Esophagus muscularis mucosa (tissue), 4 donors: Measurements from ENCODE around the gene RNGTT. TPM values are rescaled to one million over a fixed set of nuclear protein-coding genes. Genes with fewer than 3 reads are reported as not detected.

Experiments
- DNase-seq: peaks from one replicate; pipeline ENCODE4 v3.0.0-alpha.2; 2017; ENCODE audit errors: extremely low spot score
- H3K27ac ChIP-seq, 4 donors: fragments of 200-600 bp; sonication (generic); replicated peaks in 1 of 4; 1 replicate in 3 of 4; 2 replicates in 1 of 4; pipeline ENCODE4 v1.5.1; 2016 to 2019; ENCODE audit warnings: mild to moderate bottlenecking in 1 of 4
- H3K27me3 ChIP-seq, 4 donors: fragments of 200-600 bp; sonication (generic); one replicate each; pipeline versions ENCODE4 v1.5.1 to v1.6.0; 2016 to 2019
- H3K36me3 ChIP-seq, 4 donors: fragments of 200-600 bp; sonication (generic); one replicate each; pipeline ENCODE4 v1.5.1; 2016 to 2019
- H3K4me1 ChIP-seq, 4 donors: fragments of 200-600 bp; sonication (generic); one replicate each; pipeline ENCODE4 v1.5.1; 2016 to 2019
- H3K4me3 ChIP-seq, 4 donors: fragments of 200-600 bp; sonication (generic); 1 replicate in 2 of 4; 2 replicates in 2 of 4; pipeline ENCODE4 v1.5.1; 2016 to 2019; ENCODE audit warnings: mild to moderate bottlenecking in 4 of 4, moderate library complexity in 1 of 4
- H3K9me3 ChIP-seq, 4 donors: fragments of 200-600 bp; sonication (generic); 1 replicate in 3 of 4; 2 replicates in 1 of 4; pipeline ENCODE4 v1.5.1; 2016 to 2019
- EP300 ChIP-seq: sonication (generic); formaldehyde crosslinking; IDR thresholded peaks from one replicate; pipeline ENCODE4 v1.6.1; 2017; ENCODE audit warnings: antibody characterized with exemption
- POLR2A ChIP-seq: fragments of 450-650 bp; IDR thresholded peaks from one replicate; pipeline ENCODE4 v1.6.1; 2017; ENCODE audit warnings: antibody characterized with exemption, moderate library complexity, mild to moderate bottlenecking, low read depth
- POLR2AphosphoS5 ChIP-seq, 2 donors: sonication (generic); formaldehyde crosslinking; IDR thresholded peaks; one replicate each; pipeline ENCODE4 v1.6.1; 2017; ENCODE audit warnings: antibody characterized with exemption in 2 of 2
- WGBS: methylation state at CpG from one replicate; pipeline ENCODE4 v1.1.5; 2018; 5-methylcytosine and 5-hydroxymethylcytosine counted together
- intact Hi-C: fragments of 100-400 bp; cut with DNase I; formaldehyde crosslinking; loops from one replicate; pipeline ENCODE4 v1.15.1; 2023
- total RNA-seq, 4 donors: library from RNA; depleted of rRNA; stranded (reverse); fragments of >200 nt; gene quantifications; one replicate each; pipeline versions ENCODE4 v1.1.0 to v1.2.1, GENCODE V29; 2016
- TF ChIP-seq, protein P1 (sequence below), 3 experiments: fragments of 200-600 bp in 2 of 3; fragments of 450-650 bp in 1 of 3; sonication (generic) in 2 of 3; IDR thresholded peaks; one replicate each; pipeline ENCODE4 v1.5.1; 2017 to 2019; ENCODE audit warnings: antibody characterized with exemption in 3 of 3, mild to moderate bottlenecking in 2 of 3, moderate library complexity in 1 of 3

RNGTT gene
- total RNA-seq, 4 donors from 2014 or later: 10.7 to 13.9 (median 12.0) TPM

DNA sequence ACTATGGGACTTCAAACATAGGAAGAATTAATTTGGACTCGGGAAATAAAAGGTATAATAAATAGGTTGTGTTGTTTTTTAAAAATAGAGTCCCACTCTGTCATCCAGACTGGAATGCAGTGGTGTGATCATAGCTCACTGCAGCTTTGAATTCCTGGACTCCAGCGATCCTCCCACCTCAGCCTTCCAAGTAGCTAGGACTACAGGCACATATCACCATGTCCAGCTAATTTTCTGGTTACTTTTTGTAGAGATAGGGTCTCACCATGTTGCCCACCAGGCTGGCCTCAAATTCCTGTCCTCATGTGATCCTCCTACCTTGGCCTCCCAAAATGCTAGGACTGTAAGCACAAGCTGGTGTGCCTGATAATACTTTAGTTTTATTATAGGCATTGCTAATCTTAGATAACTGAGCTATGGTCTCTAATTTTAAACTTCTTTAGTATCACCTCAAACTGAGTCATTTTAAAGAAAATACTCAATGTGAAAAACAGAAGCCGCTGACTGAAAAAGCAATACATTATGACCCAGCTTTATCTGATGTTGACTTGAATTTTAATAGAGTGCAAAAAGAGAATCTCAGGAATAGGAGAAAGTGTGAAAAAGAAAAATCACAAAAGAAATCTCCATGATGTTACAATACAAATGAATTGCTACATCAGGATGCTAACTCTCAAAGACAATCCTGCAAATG is 251.0 kb downstream of the RNGTT start:
- Histone ChIP-seq H3K9me3 (no peaks in the 10 kb centered on the region), H3K4me3 (no peak overlapping the region), H3K4me1 (no peaks in the 10 kb centered on the region), H3K36me3 (no peaks in the 10 kb centered on the region), H3K27ac (no peak overlapping the region), H3K27me3 (no peaks in the 10 kb centered on the region)
- TF ChIP-seq POLR2AphosphoS5 (IDR thresholded peaks at IDR 0.05) (no peak), EP300 (no peak), POLR2A (no peak)
- TF ChIP-seq, protein P1, sequence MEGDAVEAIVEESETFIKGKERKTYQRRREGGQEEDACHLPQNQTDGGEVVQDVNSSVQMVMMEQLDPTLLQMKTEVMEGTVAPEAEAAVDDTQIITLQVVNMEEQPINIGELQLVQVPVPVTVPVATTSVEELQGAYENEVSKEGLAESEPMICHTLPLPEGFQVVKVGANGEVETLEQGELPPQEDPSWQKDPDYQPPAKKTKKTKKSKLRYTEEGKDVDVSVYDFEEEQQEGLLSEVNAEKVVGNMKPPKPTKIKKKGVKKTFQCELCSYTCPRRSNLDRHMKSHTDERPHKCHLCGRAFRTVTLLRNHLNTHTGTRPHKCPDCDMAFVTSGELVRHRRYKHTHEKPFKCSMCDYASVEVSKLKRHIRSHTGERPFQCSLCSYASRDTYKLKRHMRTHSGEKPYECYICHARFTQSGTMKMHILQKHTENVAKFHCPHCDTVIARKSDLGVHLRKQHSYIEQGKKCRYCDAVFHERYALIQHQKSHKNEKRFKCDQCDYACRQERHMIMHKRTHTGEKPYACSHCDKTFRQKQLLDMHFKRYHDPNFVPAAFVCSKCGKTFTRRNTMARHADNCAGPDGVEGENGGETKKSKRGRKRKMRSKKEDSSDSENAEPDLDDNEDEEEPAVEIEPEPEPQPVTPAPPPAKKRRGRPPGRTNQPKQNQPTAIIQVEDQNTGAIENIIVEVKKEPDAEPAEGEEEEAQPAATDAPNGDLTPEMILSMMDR (IDR thresholded peaks at IDR 0.05): no peak
- no peak for DNase-seq
- intact Hi-C loops: no loop called here
- 97% methylated on average over 3 of the region's 3 CpGs for WGBS

DNA sequence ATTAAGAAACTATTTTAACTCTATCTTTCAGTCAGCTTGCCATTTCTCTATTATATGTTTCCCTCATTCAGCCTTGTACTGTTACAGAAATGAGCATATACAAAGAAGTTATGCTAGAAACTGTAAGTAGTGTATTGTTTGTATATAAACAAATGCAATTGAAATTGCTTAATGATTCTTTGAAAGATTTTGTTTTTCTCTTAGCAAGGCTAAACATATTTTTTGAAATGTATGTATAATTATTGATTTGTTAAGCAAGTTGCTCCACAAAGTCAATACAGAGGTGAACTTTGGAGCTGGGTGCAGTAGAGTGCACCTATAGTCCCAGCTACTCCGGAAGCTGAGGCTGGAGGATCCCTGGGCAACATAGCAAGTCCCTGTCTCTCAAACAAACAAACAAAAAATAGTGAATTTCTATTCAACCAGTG is 253.6 kb downstream of the RNGTT start:
- DNase-seq: no peak
- TF ChIP-seq, protein P1 (IDR thresholded peaks at IDR 0.05): no peak
- no peak for TF ChIP-seq EP300
- TF ChIP-seq POLR2A: no peak
- no peak for TF ChIP-seq POLR2AphosphoS5 (IDR thresholded peaks at IDR 0.05)
- no peak overlapping the region for H3K4me3 ChIP-seq
- intact Hi-C loops: no loop called here
- no peaks in the 10 kb centered on the region for H3K36me3 ChIP-seq
- no peaks in the 10 kb centered on the region for H3K9me3 ChIP-seq
- WGBS: 90% methylated on average over 1 of the region's 1 CpG
- no peak overlapping the region for H3K27ac ChIP-seq
- no peaks in the 10 kb centered on the region for H3K4me1 ChIP-seq
- H3K27me3 ChIP-seq: no peaks in the 10 kb centered on the region

DNA sequence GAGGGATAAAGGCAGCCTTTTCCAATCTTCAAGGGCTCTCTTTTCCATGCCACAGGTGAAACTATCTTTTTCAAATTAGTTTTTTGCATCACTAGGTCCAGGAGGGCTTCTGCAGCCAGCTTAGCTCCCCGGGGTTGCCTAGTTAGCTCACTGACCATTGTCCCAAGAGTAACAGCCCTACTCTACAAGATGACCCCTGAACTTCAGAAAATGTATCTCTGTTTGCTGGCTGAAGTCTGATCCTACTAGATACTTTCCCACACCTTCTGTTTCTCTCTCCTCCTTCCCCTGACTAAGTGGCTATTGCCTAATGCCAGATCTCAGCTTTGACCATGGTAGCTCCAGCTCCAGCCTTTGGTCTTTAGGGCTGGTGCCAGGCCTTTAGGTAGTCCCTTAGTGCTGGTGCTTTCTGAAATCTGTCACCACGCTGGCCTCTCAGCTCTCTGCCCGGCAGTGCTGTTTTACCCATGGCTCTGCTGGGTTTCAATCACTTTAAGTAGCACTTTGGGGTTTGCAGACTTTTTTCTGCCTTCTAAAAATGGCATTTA is 255.1 kb downstream of the RNGTT start:
- no peaks in the 10 kb centered on the region for H3K27me3 ChIP-seq
- H3K9me3 ChIP-seq: no peaks in the 10 kb centered on the region
- no peaks in the 10 kb centered on the region for H3K36me3 ChIP-seq
- no peaks in the 10 kb centered on the region for H3K4me1 ChIP-seq
- H3K27ac ChIP-seq: no peak overlapping the region
- TF ChIP-seq POLR2AphosphoS5 (IDR thresholded peaks at IDR 0.05) (no peak), POLR2A (no peak), EP300 (no peak)
- TF ChIP-seq, protein P1 (IDR thresholded peaks at IDR 0.05): no peak
- intact Hi-C loops: no loop called here
- DNase-seq: no peak
- 100% methylated on average over 3 of the region's 3 CpGs for WGBS
- H3K4me3 ChIP-seq: no peak overlapping the region

DNA sequence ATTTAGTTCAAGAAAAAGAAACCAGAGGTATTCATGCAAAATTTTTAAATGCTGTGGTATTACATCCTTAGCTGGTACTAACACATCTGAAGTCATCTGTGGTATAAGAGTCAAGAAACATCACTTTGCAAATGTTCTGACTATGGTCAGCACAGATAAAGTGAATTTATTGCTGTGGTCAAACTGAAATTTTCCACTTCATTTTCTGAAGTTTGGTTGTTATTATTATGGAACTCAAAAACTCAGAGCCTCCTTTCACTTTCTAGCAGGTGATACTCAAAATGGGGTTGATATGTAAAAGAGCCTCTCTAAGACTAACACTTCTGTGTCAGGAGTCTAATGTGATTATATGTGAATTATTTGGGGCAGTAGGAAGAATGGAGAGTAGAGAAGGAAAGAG is 257.8 kb downstream of the RNGTT start:
- TF ChIP-seq POLR2AphosphoS5 (IDR thresholded peaks at IDR 0.05) (no peak), EP300 (no peak), POLR2A (no peak)
- TF ChIP-seq, protein P1 (IDR thresholded peaks at IDR 0.05): no peak
- Histone ChIP-seq H3K27ac (no peak overlapping the region), H3K9me3 (no peaks in the 10 kb centered on the region), H3K36me3 (no peaks in the 10 kb centered on the region), H3K4me3 (no peak overlapping the region), H3K4me1 (no peaks in the 10 kb centered on the region), H3K27me3 (no peaks in the 10 kb centered on the region)
- DNase-seq: no peak
- intact Hi-C loops: no loop called here

DNA sequence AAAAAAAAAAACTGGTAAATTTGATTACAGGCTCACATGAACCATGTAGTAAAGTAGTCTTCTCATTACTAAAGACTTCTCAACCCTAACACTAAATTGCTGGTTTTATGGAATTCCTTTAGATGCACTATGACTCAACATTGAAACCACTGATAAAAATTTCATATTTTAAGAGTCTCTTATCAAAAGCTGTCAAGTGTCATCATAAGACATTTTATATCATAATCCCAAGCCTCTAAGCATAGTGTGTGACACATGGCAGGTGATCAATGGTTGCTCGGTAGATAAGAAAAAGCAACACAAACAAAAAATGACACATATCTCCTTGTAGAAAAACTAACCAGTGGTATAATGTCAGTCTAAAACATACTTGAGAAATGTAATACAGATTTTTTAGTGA is 258.4 kb downstream of the RNGTT start:
- H3K36me3 ChIP-seq: no peaks in the 10 kb centered on the region
- 90% methylated on average over 1 of the region's 1 CpG for WGBS
- H3K27ac ChIP-seq: no peak overlapping the region
- DNase-seq: no peak
- no peak overlapping the region for H3K4me3 ChIP-seq
- TF ChIP-seq, protein P1 (IDR thresholded peaks at IDR 0.05): no peak
- TF ChIP-seq POLR2A: no peak
- no peak for TF ChIP-seq EP300
- TF ChIP-seq POLR2AphosphoS5 (IDR thresholded peaks at IDR 0.05): no peak
- no peaks in the 10 kb centered on the region for H3K9me3 ChIP-seq
- H3K27me3 ChIP-seq: no peaks in the 10 kb centered on the region
- H3K4me1 ChIP-seq: no peaks in the 10 kb centered on the region
- intact Hi-C loops: no loop called here
